Cardiac fibroblast (primary cell): ENCODE data around the gene TMEM131.

ENCODE experiments used
- DNase-seq, 2 donors: peaks; one replicate each; pipeline versions ENCODE4 v3.0.0 to v3.0.0-alpha.2; 2010; ENCODE audit warnings: low read depth in 2 of 2
- H3K4me3 ChIP-seq, 2 donors: replicated peaks in 1 of 2; 1 replicate in 1 of 2; 2 replicates in 1 of 2; pipeline ENCODE4 v1.5.1; 2011; ENCODE audit warnings: low read depth in 2 of 2, low read length in 2 of 2, mild to moderate bottlenecking in 2 of 2, moderate library complexity in 1 of 2
- CTCF ChIP-seq: IDR thresholded peaks from one replicate; pipeline ENCODE4 v1.5.1; 2011; ENCODE audit warnings: low read depth, mild to moderate bottlenecking, low read length, inconsistent platforms

TMEM131 gene

DNA sequence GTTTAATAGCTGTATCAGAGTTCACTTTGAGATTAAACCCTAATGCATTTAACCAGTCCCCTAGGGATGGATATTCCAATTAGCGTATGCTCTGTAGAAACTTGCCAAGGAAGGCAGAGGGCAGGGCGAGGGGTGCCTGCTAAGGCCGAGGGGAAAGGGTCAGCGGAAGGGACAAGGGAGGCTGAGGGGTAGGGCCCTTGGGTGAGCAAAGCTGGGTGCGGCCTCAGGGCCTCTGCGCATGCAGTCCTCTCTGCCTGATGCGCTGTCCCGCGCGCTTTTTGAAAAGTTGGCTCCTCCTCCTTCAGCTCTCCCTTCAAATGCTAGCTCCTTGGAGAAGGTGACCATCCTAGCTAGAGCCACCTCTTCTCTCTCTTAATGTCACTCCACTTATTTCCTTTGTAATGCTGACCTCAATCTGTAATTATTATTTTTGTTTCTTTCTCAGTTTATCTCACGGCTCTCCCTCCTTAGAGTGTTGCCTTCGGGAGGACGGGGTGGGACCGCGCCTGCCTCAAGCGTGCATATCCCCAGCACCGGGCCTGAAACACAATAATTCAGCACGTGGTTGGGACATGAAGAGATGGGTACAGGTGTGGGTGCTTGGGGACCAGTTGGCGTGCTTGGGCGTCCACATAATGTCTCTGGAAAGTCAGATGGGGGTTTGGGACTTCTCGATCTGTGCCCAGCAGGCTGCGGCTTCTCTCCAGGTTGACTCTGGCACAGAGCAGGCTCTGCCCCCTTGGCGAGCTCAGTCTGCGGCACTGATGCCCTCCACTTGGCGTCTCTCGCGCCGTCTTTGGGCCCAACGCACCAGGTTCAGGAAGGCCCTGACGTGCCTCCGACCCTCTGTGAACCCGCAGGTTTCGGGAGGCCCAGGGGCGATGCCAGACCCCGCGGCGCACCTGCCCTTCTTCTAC is 272.3 kb downstream of the TMEM131 start:
- TF ChIP-seq CTCF, result no peak
- no peak for DNase-seq
- no peak overlapping the region for H3K4me3 ChIP-seq

DNA sequence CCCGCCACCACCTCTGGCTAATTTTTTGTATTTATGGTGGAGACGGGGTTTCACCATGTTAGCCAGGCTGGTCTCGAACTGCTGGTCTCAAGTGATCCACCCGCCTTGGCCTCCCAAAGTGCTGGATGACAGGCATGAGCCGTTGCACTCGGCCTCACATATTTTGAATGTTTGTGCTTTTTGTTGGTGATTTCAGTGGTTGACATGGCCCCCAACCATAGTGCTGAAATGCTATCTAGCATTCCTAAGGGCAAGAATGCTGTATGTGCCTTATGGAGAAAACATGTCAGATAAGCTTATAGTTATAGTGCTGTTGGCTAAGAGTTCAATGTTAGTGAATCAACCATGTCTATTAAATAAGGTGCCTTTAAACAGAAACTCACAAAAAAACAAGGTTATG is 273.5 kb downstream of the TMEM131 start:
- no peak for TF ChIP-seq CTCF
- peak in 1 of 2 donors; percentile 41 for DNase-seq
- no peak overlapping the region for H3K4me3 ChIP-seq

GRCh38 chr2:97720746-97721145 is 275.0 kb downstream of the TMEM131 start:
- no peak for TF ChIP-seq CTCF
- no peak overlapping the region for H3K4me3 ChIP-seq
- DNase-seq, result no peak

DNA sequence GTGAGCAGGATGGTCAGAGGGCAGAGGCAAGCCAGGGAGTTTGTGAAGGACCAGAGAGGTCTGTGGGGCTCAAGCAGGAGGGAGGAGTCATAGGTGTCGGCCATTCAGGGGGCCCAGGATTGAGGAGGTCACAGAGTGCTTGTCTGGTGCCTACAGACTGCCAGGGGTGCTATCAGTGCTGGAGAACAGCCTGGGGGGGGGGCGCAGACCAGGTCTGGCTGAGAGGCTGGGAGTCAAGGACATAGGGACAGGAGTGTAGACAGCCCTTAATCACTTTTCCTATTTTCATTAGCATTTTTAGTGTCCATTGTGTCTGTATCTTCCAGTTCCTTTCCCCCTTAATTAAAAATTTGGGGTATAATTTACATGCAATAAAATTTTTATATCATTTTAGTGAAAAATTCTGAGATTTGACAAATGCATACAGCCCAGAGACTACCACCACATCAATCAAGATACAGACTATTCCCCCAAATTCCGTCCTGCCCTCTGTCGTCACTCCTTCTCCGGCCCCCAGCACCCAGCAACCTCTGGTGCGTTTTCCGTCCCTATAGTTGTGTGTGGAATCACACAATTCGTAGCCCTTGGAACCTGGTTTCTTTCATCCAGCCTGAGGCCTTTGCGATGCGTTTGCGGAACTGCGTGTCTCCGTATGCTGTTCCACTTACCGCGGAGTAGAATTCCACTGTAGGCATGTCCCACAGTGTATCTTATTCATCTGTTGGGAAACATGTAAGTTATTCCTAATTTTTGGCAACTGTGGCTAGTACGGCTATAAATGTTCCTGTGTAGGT is 276.2 kb downstream of the TMEM131 start:
- no peak for TF ChIP-seq CTCF
- no peak overlapping the region for H3K4me3 ChIP-seq

DNA sequence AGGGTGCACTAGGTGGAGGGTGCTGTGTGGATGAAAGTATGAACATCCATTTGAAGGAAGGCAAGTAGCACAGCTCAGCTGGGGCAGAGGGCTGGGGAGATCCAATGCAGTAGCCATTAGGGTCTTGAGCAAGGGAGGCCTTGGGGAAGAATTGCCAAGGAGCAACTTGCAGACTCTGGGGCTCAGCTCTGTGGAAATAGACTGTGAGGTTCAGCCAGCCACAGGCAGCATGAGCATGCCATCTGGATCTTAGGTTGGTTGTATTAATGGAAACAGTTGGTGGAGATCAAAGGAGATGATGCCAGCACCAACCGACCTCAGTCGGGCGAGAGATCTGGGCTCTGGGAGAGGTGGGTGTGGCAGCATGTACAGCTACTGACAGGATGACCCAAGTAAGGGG is 276.8 kb downstream of the TMEM131 start:
- no peak overlapping the region for H3K4me3 ChIP-seq
- TF ChIP-seq CTCF, result no peak
- no peak for DNase-seq

More for the DNA sequence above, 276.2 kb downstream of the TMEM131 start:
- no peak for DNase-seq

- no peak for TF ChIP-seq CTCF
- no peak for DNase-seq
- no peak overlapping the region for H3K4me3 ChIP-seq
These were observed 277.5 kb downstream of the TMEM131 start for GRCh38 chr2:97718051-97718882.
